IMR-90 (cell line): ENCODE results near the gene CCN6. TPM values are rescaled to one million over a fixed set of nuclear protein-coding genes. Genes with fewer than 3 reads are reported as not detected.

Source experiments
- ATAC-seq: fragments of 200-7000 bp; cut with Tn5 transposase; 2 replicates; pipeline ENCODE4 v1.9.1; 2020; ENCODE audit warnings: low read depth, mild to moderate bottlenecking, moderate library complexity
- BruUV-seq: library from RNA; stranded (reverse); fragments of 400-500 nt; replicated peaks from 2 replicates; lab custom pipeline; 2021; lab: Mats Ljungman, UMichigan
- CTCF ChIA-PET: fragments of 300-600 bp; formaldehyde crosslinking; extraction: SDS; loops from one replicate; lab custom pipeline; 2021; ENCODE audit warnings: antibody characterized with exemption; lab: Yijun Ruan, JAX
- POLR2A ChIA-PET: fragments of 300-600 bp; sonication (Branson Sonifier 250); formaldehyde crosslinking; loops from one replicate; lab custom pipeline; 2022; ENCODE audit warnings: antibody characterized with exemption; ENCODE audit not compliant: unreplicated experiment; lab: Charles Lee
- DNase-seq: peaks from one replicate; pipeline ENCODE4 v3.0.0; 2013
- H2AFZ ChIP-seq: replicated peaks from 2 replicates; pipeline ENCODE3; 2013; ENCODE audit warnings: low read length, mild to moderate bottlenecking; ENCODE audit not compliant: poor library complexity
- H2AK5ac ChIP-seq: 2 replicates; pipeline ENCODE4 v1.6.1; 2013; ENCODE audit warnings: low read depth, low read length, inconsistent platforms
- H2AK9ac ChIP-seq: replicated peaks from 2 replicates; pipeline ENCODE3; 2013; ENCODE audit warnings: mild to moderate bottlenecking, low read depth, low read length, moderate library complexity; ENCODE audit not compliant: poor library complexity
- H2BK120ac ChIP-seq: 2 replicates; pipeline ENCODE4 v1.6.1; 2013; ENCODE audit warnings: low read depth, low read length, inconsistent platforms
- H2BK15ac ChIP-seq: 3 replicates; pipeline ENCODE4 v1.6.1; 2013; ENCODE audit warnings: low read depth, low read length, inconsistent platforms
- H2BK20ac ChIP-seq: 2 replicates; pipeline ENCODE4 v1.6.1; 2013; ENCODE audit warnings: low read depth, mild to moderate bottlenecking, inconsistent platforms, low read length, moderate library complexity
- H2BK5ac ChIP-seq: 2 replicates; pipeline ENCODE4 v1.6.1; 2013; ENCODE audit warnings: mild to moderate bottlenecking, low read depth, low read length, inconsistent platforms; ENCODE audit not compliant: poor library complexity, severe bottlenecking
- H3K14ac ChIP-seq: replicated peaks from 2 replicates; pipeline ENCODE4 v1.6.1; 2013; ENCODE audit warnings: low read depth, low read length, inconsistent platforms
- H3K18ac ChIP-seq: 2 replicates; pipeline ENCODE4 v1.6.1; 2013; ENCODE audit warnings: low read depth, low read length, control low read depth
- H3K23ac ChIP-seq: 2 replicates; pipeline ENCODE4 v1.6.1; 2013; ENCODE audit warnings: low read depth, low read length, inconsistent platforms
- H3K27ac ChIP-seq: 2 replicates; pipeline ENCODE4 v1.5.1; 2013; ENCODE audit warnings: mild to moderate bottlenecking, control low read depth, low read length; ENCODE audit not compliant: insufficient read depth
- H3K27me3 ChIP-seq: 2 replicates; pipeline ENCODE4 v1.6.1; 2013; ENCODE audit warnings: low read length; ENCODE audit not compliant: control insufficient read depth, insufficient read depth
- H3K36me3 ChIP-seq: 2 replicates; pipeline ENCODE4 v1.6.1; 2013; ENCODE audit warnings: low read length, mixed read lengths; ENCODE audit not compliant: control insufficient read depth, insufficient read depth
- H3K4ac ChIP-seq: 2 replicates; pipeline ENCODE4 v1.6.1; 2013; ENCODE audit warnings: low read depth, low read length, inconsistent platforms
- H3K4me1 ChIP-seq: 2 replicates; pipeline ENCODE4 v1.6.1; 2013; ENCODE audit warnings: low read length, mixed read lengths; ENCODE audit not compliant: control insufficient read depth, insufficient read depth
- H3K4me2 ChIP-seq: 2 replicates; pipeline ENCODE4 v1.6.1; 2013; ENCODE audit warnings: low read depth, mild to moderate bottlenecking, control low read depth, low read length, moderate library complexity
- H3K4me3 ChIP-seq: 2 replicates; pipeline ENCODE4 v1.5.1; 2013; ENCODE audit warnings: low read depth, mild to moderate bottlenecking, control low read depth, low read length, moderate library complexity; ENCODE audit not compliant: insufficient read depth
- H3K56ac ChIP-seq: 2 replicates; pipeline ENCODE4 v1.6.1; 2013; ENCODE audit warnings: low read length, inconsistent platforms; ENCODE audit not compliant: insufficient read depth; ENCODE audit errors: extremely low read depth
- H3K79me1 ChIP-seq, 2 experiments: 2 replicates each; pipeline ENCODE4 v1.6.1; 2013; ENCODE audit warnings: low read length in 2 of 2, inconsistent platforms in 1 of 2, low read depth in 1 of 2
- H3K9ac ChIP-seq: 2 replicates; pipeline ENCODE4 v1.6.1; 2013; ENCODE audit warnings: low read depth, low read length, control low read depth
- H3K9me1 ChIP-seq: 2 replicates; pipeline ENCODE4 v1.6.1; 2013; ENCODE audit warnings: low read length, inconsistent platforms; ENCODE audit not compliant: insufficient read depth
- H3K9me3 ChIP-seq: 2 replicates; pipeline ENCODE4 v1.6.1; 2013; ENCODE audit warnings: low read length; ENCODE audit not compliant: control insufficient read depth, insufficient read depth
- H4K20me1 ChIP-seq: 2 replicates; pipeline ENCODE4 v1.6.1; 2013; ENCODE audit warnings: low read length, inconsistent platforms; ENCODE audit not compliant: insufficient read depth
- H4K5ac ChIP-seq: 2 replicates; pipeline ENCODE4 v1.6.1; 2013; ENCODE audit warnings: mild to moderate bottlenecking, low read depth, low read length, control low read depth
- H4K8ac ChIP-seq, 2 experiments: 2 replicates each; pipeline ENCODE4 v1.6.1; 2013; ENCODE audit warnings: low read depth in 2 of 2, low read length in 2 of 2, control low read depth in 1 of 2, inconsistent platforms in 1 of 2
- H4K91ac ChIP-seq: 2 replicates; pipeline ENCODE4 v1.6.1; 2013; ENCODE audit warnings: low read depth, low read length, inconsistent platforms; ENCODE audit not compliant: insufficient read depth
- BHLHE40 ChIP-seq: fragments of 150-350 bp; IDR thresholded peaks from 2 replicates; pipeline ENCODE4 v1.6.1; 2016; ENCODE audit warnings: mild to moderate bottlenecking, low read depth, low read length
- CEBPB ChIP-seq: IDR thresholded peaks from 2 replicates; pipeline ENCODE4 v1.6.1; 2012; ENCODE audit warnings: low read depth, low read length, improper control_type of control experiment
- CHD1 ChIP-seq: IDR thresholded peaks from 2 replicates; pipeline ENCODE4 v1.6.1; 2012; ENCODE audit warnings: low read depth, low read length, improper control_type of control experiment
- FOS ChIP-seq: fragments of 150-350 bp; IDR thresholded peaks from 2 replicates; pipeline ENCODE4 v1.6.1; 2016; ENCODE audit warnings: low read depth, low read length
- MAFK ChIP-seq: IDR thresholded peaks from 2 replicates; pipeline ENCODE4 v1.6.1; 2012; ENCODE audit warnings: low read depth, low read length, improper control_type of control experiment
- MAZ ChIP-seq: IDR thresholded peaks from 2 replicates; pipeline ENCODE4 v1.6.1; 2012; ENCODE audit warnings: low read depth, mild to moderate bottlenecking, low read length, improper control_type of control experiment, moderate library complexity, borderline replicate concordance
- MXI1 ChIP-seq: IDR thresholded peaks from 2 replicates; pipeline ENCODE4 v1.6.1; 2012; ENCODE audit warnings: low read depth, mild to moderate bottlenecking, low read length, moderate library complexity, borderline replicate concordance
- NFE2L2 ChIP-seq: fragments of 150-350 bp; IDR thresholded peaks from 2 replicates; pipeline ENCODE4 v1.6.1; 2016; ENCODE audit warnings: low read depth, mild to moderate bottlenecking, low read length
- POLR2A ChIP-seq: IDR thresholded peaks from 2 replicates; pipeline ENCODE4 v1.6.1; 2012; ENCODE audit warnings: mild to moderate bottlenecking, low read depth, low read length
- RAD21 ChIP-seq: IDR thresholded peaks from 2 replicates; pipeline ENCODE4 v1.6.1; 2012; ENCODE audit warnings: low read length, improper control_type of control experiment
- RCOR1 ChIP-seq: IDR thresholded peaks from 2 replicates; pipeline ENCODE4 v1.6.1; 2012; ENCODE audit warnings: mild to moderate bottlenecking, low read length, improper control_type of control experiment; ENCODE audit not compliant: insufficient replicate concordance
- RFX5 ChIP-seq: IDR thresholded peaks from 2 replicates; pipeline ENCODE4 v1.8.0; 2012; ENCODE audit warnings: low read depth, mild to moderate bottlenecking, low read length, moderate library complexity
- SMC3 ChIP-seq: fragments of 150-350 bp; IDR thresholded peaks from 2 replicates; pipeline ENCODE4 v1.6.1; 2016; ENCODE audit warnings: low read depth, mild to moderate bottlenecking, antibody characterized with exemption, low read length, moderate library complexity
- WGBS, 2 experiments: methylation state at CpG; one replicate each; pipeline versions ENCODE4 v1.1.5 to v1.1.7; 2013; ENCODE audit warnings: missing lambda C conversion rate in 2 of 2; ENCODE audit not compliant: insufficient read length in 1 of 2; ENCODE audit errors: extremely low coverage in 2 of 2; 5-methylcytosine and 5-hydroxymethylcytosine counted together
- dilution Hi-C: fragments of 300-500 bp; cut with HindIII; formaldehyde crosslinking; loops from one replicate; pipeline ENCODE4 v1.14.3; 2018; ENCODE audit warnings: low sequenced_read_pairs; ENCODE audit not compliant: unreplicated experiment
- in situ Hi-C: fragments of 300-500 bp; cut with MboI; formaldehyde crosslinking; loops from 3 replicates; pipeline ENCODE4 v1.14.3; 2019; ENCODE audit warnings: low sequenced_read_pairs, inconsistent platforms, mixed read lengths
- intact Hi-C: fragments of 100-400 bp; cut with micrococcal nuclease; formaldehyde crosslinking; loops from 2 replicates; pipeline ENCODE4 v1.10.0; 2022
- polyA plus RNA-seq, 3 experiments: library from polyadenylated mRNA; depleted of rRNA; stranded (reverse); fragments of >200 nt; gene quantifications; 2 replicates each; pipeline ENCODE4 v1.2.3, GENCODE V29; 2012; ENCODE audit warnings: low replicate concordance in 1 of 3
- total RNA-seq: library from RNA; depleted of rRNA; stranded (reverse); fragments of >200 nt; gene quantifications from 2 replicates; pipeline ENCODE4 v1.2.3, GENCODE V29; 2012
- TF ChIP-seq, protein P1 (sequence below): conservative IDR thresholded peaks from 2 replicates; pipeline ENCODE4 v1.5.1; 2012; ENCODE audit warnings: mild to moderate bottlenecking, low read depth, low read length, improper control_type of control experiment
- TF ChIP-seq, protein P2 (sequence below): fragments of 150-350 bp; IDR thresholded peaks from 2 replicates; pipeline ENCODE4 v1.6.1; 2017; ENCODE audit warnings: mild to moderate bottlenecking, antibody characterized with exemption, low read length, low read depth
- TF ChIP-seq, protein P3 (sequence below): fragments of 150-350 bp; IDR thresholded peaks from 2 replicates; pipeline ENCODE4 v1.6.1; 2016; ENCODE audit warnings: low read depth, mild to moderate bottlenecking, low read length, moderate library complexity, borderline replicate concordance

CCN6 gene
- total and polyA plus RNA-seq, 2 of the 4 experiments (the other 2 are of a cell fraction): not detected

DNA sequence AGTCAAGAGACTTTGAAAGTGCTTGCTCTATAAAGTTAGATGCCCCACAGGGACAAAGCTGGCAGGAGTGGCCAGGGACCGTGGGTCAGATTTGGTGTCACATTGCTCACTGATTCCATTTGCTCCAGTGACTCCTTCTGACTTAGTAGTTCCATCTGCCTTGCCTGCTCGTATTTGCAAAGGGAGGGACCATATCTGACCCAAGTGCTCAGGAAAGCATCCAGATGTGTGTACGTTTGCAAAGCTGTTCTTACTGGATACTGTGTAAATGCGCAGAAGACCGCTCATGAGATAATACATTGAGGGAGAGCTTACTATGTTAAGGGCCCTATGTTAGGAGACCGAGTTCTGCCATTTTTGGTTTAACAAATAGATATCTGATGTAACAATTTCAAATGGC, 21.2 kb upstream of the CCN6 start:
- H4K20me1 ChIP-seq: no peaks in the 10 kb centered on the region
- no peak overlapping the region for H3K9ac ChIP-seq
- ChIA-PET POLR2A (no interaction called here), CTCF (no interaction called here)
- H3K27me3 ChIP-seq: peaks cover 15% of the 10 kb centered on the region
- H3K79me1 ChIP-seq: no peaks in the 10 kb centered on the region
- no peak overlapping the region for H3K4ac ChIP-seq
- no peak for TF ChIP-seq RFX5
- no peak for TF ChIP-seq MXI1
- no peak for TF ChIP-seq MAZ
- TF ChIP-seq, protein P1, sequence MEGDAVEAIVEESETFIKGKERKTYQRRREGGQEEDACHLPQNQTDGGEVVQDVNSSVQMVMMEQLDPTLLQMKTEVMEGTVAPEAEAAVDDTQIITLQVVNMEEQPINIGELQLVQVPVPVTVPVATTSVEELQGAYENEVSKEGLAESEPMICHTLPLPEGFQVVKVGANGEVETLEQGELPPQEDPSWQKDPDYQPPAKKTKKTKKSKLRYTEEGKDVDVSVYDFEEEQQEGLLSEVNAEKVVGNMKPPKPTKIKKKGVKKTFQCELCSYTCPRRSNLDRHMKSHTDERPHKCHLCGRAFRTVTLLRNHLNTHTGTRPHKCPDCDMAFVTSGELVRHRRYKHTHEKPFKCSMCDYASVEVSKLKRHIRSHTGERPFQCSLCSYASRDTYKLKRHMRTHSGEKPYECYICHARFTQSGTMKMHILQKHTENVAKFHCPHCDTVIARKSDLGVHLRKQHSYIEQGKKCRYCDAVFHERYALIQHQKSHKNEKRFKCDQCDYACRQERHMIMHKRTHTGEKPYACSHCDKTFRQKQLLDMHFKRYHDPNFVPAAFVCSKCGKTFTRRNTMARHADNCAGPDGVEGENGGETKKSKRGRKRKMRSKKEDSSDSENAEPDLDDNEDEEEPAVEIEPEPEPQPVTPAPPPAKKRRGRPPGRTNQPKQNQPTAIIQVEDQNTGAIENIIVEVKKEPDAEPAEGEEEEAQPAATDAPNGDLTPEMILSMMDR: no peak
- TF ChIP-seq, protein P2, sequence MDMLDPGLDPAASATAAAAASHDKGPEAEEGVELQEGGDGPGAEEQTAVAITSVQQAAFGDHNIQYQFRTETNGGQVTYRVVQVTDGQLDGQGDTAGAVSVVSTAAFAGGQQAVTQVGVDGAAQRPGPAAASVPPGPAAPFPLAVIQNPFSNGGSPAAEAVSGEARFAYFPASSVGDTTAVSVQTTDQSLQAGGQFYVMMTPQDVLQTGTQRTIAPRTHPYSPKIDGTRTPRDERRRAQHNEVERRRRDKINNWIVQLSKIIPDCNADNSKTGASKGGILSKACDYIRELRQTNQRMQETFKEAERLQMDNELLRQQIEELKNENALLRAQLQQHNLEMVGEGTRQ: no peak
- no peak for TF ChIP-seq RAD21
- TF ChIP-seq, protein P3, sequence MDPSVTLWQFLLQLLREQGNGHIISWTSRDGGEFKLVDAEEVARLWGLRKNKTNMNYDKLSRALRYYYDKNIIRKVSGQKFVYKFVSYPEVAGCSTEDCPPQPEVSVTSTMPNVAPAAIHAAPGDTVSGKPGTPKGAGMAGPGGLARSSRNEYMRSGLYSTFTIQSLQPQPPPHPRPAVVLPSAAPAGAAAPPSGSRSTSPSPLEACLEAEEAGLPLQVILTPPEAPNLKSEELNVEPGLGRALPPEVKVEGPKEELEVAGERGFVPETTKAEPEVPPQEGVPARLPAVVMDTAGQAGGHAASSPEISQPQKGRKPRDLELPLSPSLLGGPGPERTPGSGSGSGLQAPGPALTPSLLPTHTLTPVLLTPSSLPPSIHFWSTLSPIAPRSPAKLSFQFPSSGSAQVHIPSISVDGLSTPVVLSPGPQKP: no peak
- TF ChIP-seq POLR2A: no peak
- TF ChIP-seq NFE2L2: no peak
- TF ChIP-seq FOS: no peak
- no peak for TF ChIP-seq CEBPB
- TF ChIP-seq BHLHE40: no peak
- TF ChIP-seq MAFK: no peak
- TF ChIP-seq RCOR1: no peak
- no peak for TF ChIP-seq CHD1
- no peak for TF ChIP-seq SMC3
- H3K36me3 ChIP-seq: no peaks in the 10 kb centered on the region
- H2AK9ac ChIP-seq: no peak overlapping the region
- H3K4me1 ChIP-seq: no peaks in the 10 kb centered on the region
- ATAC-seq: no peak
- H3K23ac ChIP-seq: no peak overlapping the region
- in situ Hi-C loops: loop anchor here (25.0 kb wide), 2 partner anchors 670 to 995 kb away; no protein-coding TSS in a partner anchor
- 63% methylated on average over 1 of the region's 6 CpGs; no CpG with 5 or more reads in 1 of the 2 experiments for WGBS, 2 experiments
- H3K18ac ChIP-seq: no peak overlapping the region
- dilution Hi-C loops: no loop called here
- no peak overlapping the region for H2BK5ac ChIP-seq
- H2BK20ac ChIP-seq: no peak overlapping the region
- intact Hi-C loops: no loop called here
- no peak overlapping the region for H4K8ac ChIP-seq
- no TSS peak for BruUV-seq
- no peak overlapping the region for H3K27ac ChIP-seq
- no peak overlapping the region for H4K91ac ChIP-seq
- H3K56ac ChIP-seq: no peak overlapping the region
- H3K9me3 ChIP-seq: no peaks in the 10 kb centered on the region
- no peak overlapping the region for H4K5ac ChIP-seq
- H3K4me3 ChIP-seq: no peak overlapping the region
- no peak overlapping the region for H3K4me2 ChIP-seq
- no peak overlapping the region for H2BK15ac ChIP-seq
- H3K9me1 ChIP-seq: peaks cover 5% of the 10 kb centered on the region; the same call in 1 of the 2 replicates
- H2BK120ac ChIP-seq: no peak overlapping the region
- H3K14ac ChIP-seq: no peak overlapping the region
- no peak overlapping the region for H2AFZ ChIP-seq
- no peak overlapping the region for H2AK5ac ChIP-seq
- DNase-seq: no peak
